AG09309 (cell line): ENCODE measurements around the gene ZNF423.
A peak's percentile ranks its signal among the peaks of the same experiment; 100 is the strongest.

ENCODE experiments used
- DNase-seq: peaks from one replicate; pipeline ENCODE4 v3.0.0-alpha.2; 2010; ENCODE audit warnings: low read depth
- H3K4me3 ChIP-seq: 2 replicates; pipeline ENCODE4 v1.5.1; 2011; ENCODE audit warnings: mild to moderate bottlenecking, low read depth, low read length, moderate library complexity; ENCODE audit not compliant: control insufficient read depth
- CTCF ChIP-seq: IDR thresholded peaks from 2 replicates; pipeline ENCODE4 v1.5.1; 2011; ENCODE audit warnings: mild to moderate bottlenecking, low read depth, low read length, inconsistent platforms; ENCODE audit not compliant: insufficient read depth, control insufficient read depth; ENCODE audit errors: missing control alignments

ZNF423 gene

DNA sequence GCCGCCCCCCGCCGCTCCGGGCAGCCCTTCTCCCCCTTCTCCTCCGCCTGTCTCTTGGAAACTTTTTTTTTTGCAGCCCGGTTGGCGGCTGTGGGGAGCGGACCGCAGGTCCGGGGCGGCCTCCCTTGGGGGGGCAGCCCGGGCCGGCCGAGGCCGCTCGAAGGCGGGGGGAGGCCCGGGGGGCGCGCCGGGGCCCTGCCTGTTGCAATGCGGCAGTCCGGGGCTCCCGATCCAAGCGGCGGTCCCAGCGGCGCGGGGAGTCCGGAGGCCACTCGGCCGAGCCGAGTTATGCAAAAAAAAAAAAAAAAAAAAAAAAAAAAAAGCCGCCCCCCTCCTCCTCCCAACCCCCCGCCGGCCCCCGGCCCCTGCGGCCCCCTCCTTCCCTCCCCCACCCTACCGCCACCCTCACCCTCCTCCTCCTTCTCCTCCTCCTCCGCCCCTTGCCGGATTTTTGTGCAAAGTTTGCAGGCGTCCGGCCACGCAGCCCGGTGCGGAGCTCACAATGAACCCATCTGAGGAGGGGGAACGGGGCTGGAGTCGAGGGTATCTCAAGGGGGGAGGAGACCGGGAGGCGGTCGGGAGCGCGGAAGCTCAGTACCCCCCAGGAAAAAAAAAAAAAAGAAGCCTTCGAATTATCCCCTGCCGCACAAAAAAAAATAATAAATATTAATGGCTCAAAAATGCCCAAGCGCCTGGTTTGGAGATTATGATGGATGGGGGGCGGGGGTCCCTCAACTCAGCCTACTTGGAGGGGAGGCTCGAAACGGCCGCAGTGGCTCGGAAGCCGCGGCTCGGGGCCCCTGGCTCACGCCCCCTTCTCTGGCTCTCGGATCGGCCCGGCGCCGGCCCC, at the start of gene ZNF423:
Gene ZNF423, minus strand, starts transcription at position 291 of the 850 bp plus-strand sequence. CDS start 338 bp downstream, outside the sequence.
- peak within 1 kb of the TSS; percentile 41 for H3K4me3 ChIP-seq
- no peak for DNase-seq
- no peak for TF ChIP-seq CTCF

GRCh38 chr16:49904348-49905062, 48.6 kb upstream of the ZNF423 start:
- DNase-seq: no peak
- no peak for TF ChIP-seq CTCF
- no peak overlapping the region for H3K4me3 ChIP-seq

DNA sequence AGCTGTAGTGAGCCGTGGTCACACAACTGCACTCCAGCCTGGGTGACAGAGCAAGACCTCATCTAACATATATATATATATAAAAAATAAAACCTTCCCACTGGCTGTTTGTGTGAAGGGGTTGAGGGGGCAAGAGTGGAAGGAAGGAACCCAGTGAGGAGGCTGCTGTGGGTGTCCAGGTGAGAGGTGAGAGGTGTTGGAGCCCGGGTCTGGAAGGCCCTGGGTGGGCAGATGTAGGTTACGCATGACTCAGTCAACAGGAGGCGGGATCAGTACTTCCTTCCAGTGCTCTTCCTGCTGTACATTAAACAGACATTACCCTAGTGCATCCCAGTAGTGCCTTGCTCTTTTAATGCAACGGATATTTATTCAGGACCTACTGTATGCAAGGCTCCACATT, 47.0 kb upstream of the ZNF423 start:
- DNase-seq: no peak
- no peak for TF ChIP-seq CTCF
- no peak overlapping the region for H3K4me3 ChIP-seq

- no peak overlapping the region for H3K4me3 ChIP-seq
- DNase-seq: no peak
- TF ChIP-seq CTCF: no peak
These were observed 45.8 kb upstream of the ZNF423 start for GRCh38 chr16:49901711-49902110.

- no peak overlapping the region for H3K4me3 ChIP-seq
- TF ChIP-seq CTCF: no peak
- DNase-seq: no peak
These were observed 45.0 kb upstream of the ZNF423 start for GRCh38 chr16:49900875-49901274.

GRCh38 chr16:49899991-49900695, 44.2 kb upstream of the ZNF423 start:
- TF ChIP-seq CTCF: no peak
- no peak overlapping the region for H3K4me3 ChIP-seq
- no peak for DNase-seq
